NCI-H1105 (cell line): ENCODE results near the gene LEFTY1.
"Not testable (repeated sequence)": the region's sequence is repeated elsewhere in the genome, so short reads cannot be mapped to it uniquely, and the experiment has no call there.

ENCODE experiments used
- DNase-seq: peaks from one replicate; lab custom pipeline; 2025; lab: John Stamatoyannopoulos, UW

Gene LEFTY1

GRCh38 chr1:225887554-225888288 is 1.2 kb downstream of the LEFTY1 start:
- not testable (repeated sequence) for DNase-seq

GRCh38 chr1:225887030-225887314 is 2.0 kb downstream of the LEFTY1 start:
- DNase-seq = no peak

DNA sequence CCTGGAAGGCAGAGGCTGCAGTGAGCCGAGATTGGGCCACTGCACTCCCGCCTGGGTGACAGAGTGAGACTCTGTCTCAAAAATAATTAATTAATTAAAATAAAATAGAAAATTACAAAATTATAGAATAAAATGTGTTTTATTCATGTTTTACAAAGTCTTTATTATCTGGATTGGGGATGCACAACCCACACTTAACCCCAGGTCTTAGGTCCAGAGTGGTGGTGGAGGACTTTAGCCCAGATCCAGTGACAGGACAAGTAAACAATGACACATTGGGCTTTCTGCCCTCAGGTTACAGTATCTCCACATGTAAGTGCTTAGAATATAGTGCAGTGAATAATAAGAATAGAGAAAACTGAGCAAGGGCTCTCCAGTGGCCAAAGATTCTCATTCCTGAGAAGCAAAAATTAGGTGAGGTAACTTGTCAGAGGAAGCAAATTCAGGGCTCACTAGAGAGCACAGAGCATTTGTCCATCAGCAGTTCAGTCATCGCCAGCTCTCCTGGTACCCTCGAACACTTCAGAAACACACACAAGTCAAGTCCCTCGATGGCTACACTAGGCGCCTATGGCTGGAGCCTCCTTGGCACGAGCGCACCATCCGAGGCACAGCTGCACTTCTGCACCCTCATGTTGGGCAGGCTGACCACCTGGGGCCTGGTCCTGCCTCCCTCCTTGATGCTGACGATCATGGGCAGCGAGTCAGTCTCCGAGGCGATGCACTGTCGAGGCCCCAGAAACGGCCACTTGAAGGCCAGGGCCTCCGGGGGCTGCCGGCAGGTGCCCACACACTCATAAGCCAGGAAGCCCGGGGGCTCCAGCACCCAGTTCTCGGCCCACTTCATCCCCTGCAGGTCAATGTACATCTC is 2.6 kb downstream of the LEFTY1 start:
- DNase-seq = no peak

GRCh38 chr1:225885336-225885735 is 3.6 kb downstream of the LEFTY1 start:
- DNase-seq = no peak

GRCh38 chr1:225883616-225884265 is 5.2 kb downstream of the LEFTY1 start:
- no peak for DNase-seq

- DNase-seq = no peak
These were observed 6.0 kb downstream of the LEFTY1 start for GRCh38 chr1:225882694-225883615.

DNA sequence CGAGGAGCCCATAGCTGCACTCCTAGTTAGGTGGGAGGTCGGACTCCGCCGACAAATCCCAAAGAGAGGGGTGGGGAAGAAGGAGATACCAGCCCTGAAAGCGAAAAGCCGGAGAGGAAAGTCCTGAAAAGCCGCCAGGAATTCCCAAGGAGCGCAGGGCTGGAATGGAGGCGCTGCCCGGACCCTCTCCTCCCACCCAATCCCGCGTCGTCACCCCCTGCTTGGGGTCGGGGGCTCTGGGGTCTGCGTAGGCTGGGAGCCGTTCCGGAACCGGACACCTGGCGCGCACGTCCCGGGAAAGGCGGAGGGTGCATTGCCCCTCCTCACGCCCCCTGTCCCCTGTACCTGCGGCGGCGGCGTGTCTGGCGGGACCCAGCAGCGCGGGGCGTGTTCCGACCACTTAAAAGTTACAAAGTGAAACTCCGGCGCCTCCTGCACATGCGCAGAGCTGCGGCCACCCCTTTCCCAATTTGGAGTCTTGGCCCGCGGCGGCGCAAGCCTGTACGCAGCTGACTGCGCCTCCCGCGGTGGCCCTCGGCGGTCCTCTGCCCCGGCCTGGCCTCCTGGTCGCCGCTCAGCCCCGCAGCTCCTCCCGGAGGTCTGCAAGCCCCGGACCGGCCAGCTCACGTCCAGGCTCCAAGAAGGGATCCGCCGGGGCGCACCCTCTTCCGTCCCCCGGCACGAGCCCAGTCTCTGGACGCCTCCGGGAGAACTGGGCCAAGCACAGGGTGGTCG is 6.8 kb downstream of the LEFTY1 start, which contains the start of gene TMEM63A:
TSS of gene TMEM63A (minus strand) at position 422 of the 735 bp plus-strand sequence. CDS start 4,800 bp downstream, outside the sequence.
- DNase-seq = no peak

DNA sequence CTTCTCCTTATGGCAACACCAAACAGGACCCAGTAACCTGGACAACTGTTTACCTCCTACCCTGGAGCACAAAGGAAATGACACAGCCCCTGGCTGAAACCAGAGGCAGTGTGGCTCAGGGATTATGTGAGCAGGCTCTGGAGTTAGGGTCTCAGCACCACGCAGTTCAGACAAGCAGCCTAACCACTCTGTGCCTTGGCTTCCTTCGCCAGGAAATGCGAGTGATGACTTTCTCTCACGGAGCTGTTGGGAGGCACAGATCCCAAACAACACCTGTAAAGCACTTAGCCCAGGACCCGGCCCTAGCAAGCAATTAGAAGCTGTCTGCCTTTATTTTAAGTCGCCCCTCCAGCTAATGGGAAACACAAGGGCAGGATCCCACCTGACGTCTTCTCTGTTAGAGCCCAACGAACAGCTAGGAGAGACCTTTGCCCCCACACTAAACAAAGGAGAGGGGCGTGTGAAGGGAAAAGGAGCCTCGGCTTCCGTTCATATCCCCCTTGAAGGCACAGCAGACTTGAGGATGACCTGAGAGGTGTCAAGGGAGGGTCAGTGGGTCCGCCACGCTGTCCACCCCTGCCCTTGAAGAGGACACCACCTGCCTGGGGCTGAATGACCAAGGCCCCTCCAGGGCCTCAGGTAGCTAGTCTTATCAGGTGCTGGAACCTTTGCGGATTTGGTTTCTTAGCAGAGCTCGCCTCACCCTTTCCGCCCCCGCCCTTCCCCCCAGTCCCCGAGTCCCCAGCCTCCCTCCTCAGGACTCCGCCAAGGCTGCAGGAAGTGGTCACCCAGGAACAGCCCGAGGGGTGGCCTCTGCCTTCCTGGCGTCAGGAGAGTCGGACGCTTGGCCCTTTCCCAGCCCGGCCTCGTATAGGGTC is 7.6 kb downstream of the LEFTY1 start:
- no peak for DNase-seq

- no peak for DNase-seq
These were observed 8.3 kb downstream of the LEFTY1 start for GRCh38 chr1:225880636-225881035.

- no peak for DNase-seq
These were observed 8.7 kb downstream of the LEFTY1 start for GRCh38 chr1:225880222-225880588.

- no peak for DNase-seq
These were observed 9.3 kb downstream of the LEFTY1 start for GRCh38 chr1:225879521-225880221.

DNA sequence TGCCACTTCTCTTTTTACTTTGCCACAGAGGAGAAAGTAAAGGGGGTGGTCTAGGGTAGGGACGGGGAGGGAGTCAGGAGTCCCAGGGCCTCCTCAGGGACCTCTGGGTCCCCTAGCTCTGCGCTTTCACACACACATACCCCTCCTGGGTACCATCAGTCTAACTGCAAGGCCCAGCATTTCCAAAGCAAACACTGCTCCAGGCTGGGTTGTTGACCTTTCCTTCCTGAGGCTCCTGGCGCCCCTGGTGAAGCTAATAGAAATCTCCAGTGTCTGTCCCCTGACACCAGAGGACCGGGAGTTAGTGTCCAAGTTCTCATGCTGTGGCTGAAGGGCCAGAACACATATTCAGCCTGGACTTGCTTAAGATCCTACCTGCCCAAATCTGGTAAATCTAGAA is 10.7 kb downstream of the LEFTY1 start:
- no peak for DNase-seq

- DNase-seq = no peak
These were observed 11.4 kb downstream of the LEFTY1 start for GRCh38 chr1:225877580-225877979.

GRCh38 chr1:225876900-225877510 is 11.9 kb downstream of the LEFTY1 start:
- DNase-seq = no peak

- no peak for DNase-seq
These were observed 13.7 kb downstream of the LEFTY1 start for GRCh38 chr1:225875044-225875815.

DNA sequence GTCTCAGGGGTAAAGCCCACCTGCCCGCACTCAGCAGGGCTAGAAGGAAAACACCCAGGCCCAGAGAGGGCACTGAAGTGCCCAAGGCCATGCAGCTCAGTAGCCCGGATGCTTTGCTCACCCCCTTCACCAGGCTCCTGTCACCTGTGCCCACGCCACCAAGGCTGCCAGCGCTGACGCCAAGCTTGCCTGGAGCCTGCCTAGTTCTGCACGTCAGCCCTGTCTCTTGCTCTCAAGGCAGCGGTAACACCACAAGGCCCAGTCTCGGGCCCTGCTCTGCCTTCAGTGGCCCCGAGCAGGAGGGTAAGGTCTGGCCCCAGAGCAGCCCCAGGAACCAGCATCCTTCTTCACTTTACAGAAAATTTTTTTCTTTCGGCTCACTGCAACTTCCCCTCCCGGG is 14.5 kb downstream of the LEFTY1 start:
- no peak for DNase-seq

DNA sequence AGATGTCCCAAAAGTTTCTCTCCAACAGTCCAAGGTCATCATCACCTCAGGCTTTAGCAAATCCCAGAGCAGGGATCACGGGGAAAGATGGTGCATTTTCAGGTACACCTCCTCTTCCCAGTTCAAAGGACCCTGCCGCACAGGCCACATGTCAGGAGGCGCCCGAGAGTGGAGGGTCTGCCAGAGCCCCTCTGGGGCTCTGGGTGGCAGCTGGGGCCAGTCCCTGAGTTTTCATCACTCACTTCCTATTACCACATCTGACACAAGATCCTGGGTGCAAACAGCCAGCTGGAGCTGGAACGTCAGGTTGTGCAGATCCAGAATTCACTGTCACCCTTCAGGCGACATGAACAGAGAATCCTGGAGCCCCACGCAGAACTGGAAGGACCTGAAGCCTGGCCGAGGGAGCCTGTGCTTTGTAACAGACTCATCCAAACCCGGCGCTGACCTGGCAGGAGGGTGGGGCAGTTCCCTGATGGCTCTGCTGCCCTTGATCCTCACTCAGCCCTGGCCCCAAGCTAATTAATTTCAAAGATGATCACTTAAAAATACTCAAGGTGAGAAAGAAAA is 15.6 kb downstream of the LEFTY1 start:
- no peak for DNase-seq

- no peak for DNase-seq
These were observed 16.9 kb downstream of the LEFTY1 start for GRCh38 chr1:225872075-225872430.
